Heart right ventricle (tissue), 16 donors: ENCODE measurements around the gene EZR. TPM values are rescaled to one million over a fixed set of nuclear protein-coding genes. Genes with fewer than 3 reads are reported as not detected.
A peak's percentile ranks its signal among the peaks of the same experiment; 100 is the strongest.

Experiments
- ATAC-seq, 8 donors: fragments of 200-7000 bp; cut with Tn5 transposase; one replicate each; pipeline ENCODE4 v1.9.1; 2020; ENCODE audit warnings: mild to moderate bottlenecking in 8 of 8, moderate library complexity in 8 of 8, moderate number of reproducible peaks in 1 of 8
- DNase-seq, 2 donors: peaks; one replicate each; pipeline ENCODE4 v3.0.0-alpha.2; 2020
- H3K27ac ChIP-seq, 10 donors: fragments of 200-600 bp; sonication (generic) in 2 of 10; one replicate each; pipeline versions ENCODE4 v1.5.0 to v1.8.0; 2020 to 2022; ENCODE audit warnings: mild to moderate bottlenecking in 3 of 10
- H3K27me3 ChIP-seq, 7 donors: fragments of 200-600 bp; one replicate each; pipeline ENCODE4 v1.8.0; 2021 to 2022; ENCODE audit warnings: mild to moderate bottlenecking in 2 of 7
- H3K36me3 ChIP-seq, 9 donors: fragments of 200-600 bp; sonication (generic) in 1 of 9; one replicate each; pipeline versions ENCODE4 v1.5.0 to v1.8.0; 2020 to 2022; ENCODE audit warnings: mild to moderate bottlenecking in 2 of 9
- H3K4me1 ChIP-seq, 9 donors: fragments of 200-600 bp; sonication (generic) in 1 of 9; one replicate each; pipeline versions ENCODE4 v1.5.0 to v1.8.0; 2020 to 2022; ENCODE audit warnings: mild to moderate bottlenecking in 4 of 9
- H3K4me3 ChIP-seq, 10 donors: fragments of 200-600 bp; sonication (generic) in 2 of 10; one replicate each; pipeline versions ENCODE4 v1.5.0 to v1.8.0; 2020 to 2022; ENCODE audit warnings: mild to moderate bottlenecking in 7 of 10, moderate library complexity in 2 of 10
- H3K9me3 ChIP-seq, 11 donors: fragments of 200-600 bp in 10 of 11; sonication (generic) in 2 of 11; one replicate each; pipeline versions ENCODE4 v1.5.0 to v1.8.0; 2013 to 2022; ENCODE audit warnings: mild to moderate bottlenecking in 2 of 11, control low read depth in 1 of 11, moderate library complexity in 1 of 11
- CTCF ChIP-seq, 9 donors: fragments of 200-600 bp; sonication (generic) in 2 of 9; IDR thresholded peaks; one replicate each; pipeline versions ENCODE4 v1.5.0 to v1.8.0; 2021 to 2022; ENCODE audit warnings: antibody characterized with exemption in 9 of 9, mild to moderate bottlenecking in 5 of 9, moderate library complexity in 1 of 9
- WGBS, 2 donors: extraction: QIAGEN DNeasy Blood & Tissue Kit; methylation state at CpG; one replicate each; pipeline ENCODE4 v1.1.7; 2013; ENCODE audit warnings: inconsistent platforms in 1 of 2; 5-methylcytosine and 5-hydroxymethylcytosine counted together
- intact Hi-C, 10 donors: fragments of 100-400 bp; cut with DNase I; formaldehyde crosslinking; loops; one replicate each; pipeline versions ENCODE4 v1.11.1 to v1.14.2; 2022
- polyA plus RNA-seq, 2 donors: library from polyadenylated mRNA; stranded (reverse); fragments of 200-250 nt; gene quantifications; one replicate each; pipeline ENCODE4 v1.2.3, GENCODE V29; 2013
- total RNA-seq, 10 donors: library from RNA; stranded (reverse); fragmentation: NEBNext Ultra II Directional in 3 of 10; extraction: Animal tissue kit (Norgen Biotek cat#: 25700) in 3 of 10; gene quantifications; one replicate each; pipeline versions ENCODE4 v1.2.1 to v1.2.4, GENCODE V29; 2021 to 2023
- donor health status: Arrhythmogenic right ventricular cardiomyopathy.
- donor health status: ischemic (EF 13 %, LVEDD 7.1; RV severe dilation, severe dysfunction).
- donor health status: healthy with polysubstance abuse.
- donor health status: DM: no; HTN: yes; CAD: no.
- donor health status: DM: no; HTN: no; CAD: no.
- donor health status: ischemic (EF 25% LVEDD 6.9; RV normal size, moderate dysfunction).
- donor health status: ischemic (EF 25% LVEDD 5.7; RV mildly dilated, moderate dysfunction).
- donor health status: healthy.
- donor health status: DM: yes; HTN: yes; CAD: no.
- donor health status: Ischemic cardiomyopathy.
- donor health status: ischemic (EF 35%, LVEDD 5.7; RV mildly dilated, moderate dysfunction).
- donor health status: nonischemic (EF 11% LVEDD 7.7; RV severe dilation, severe dysfunction).
- donor health status: DM: yes; HTN: yes; CAD: no.
- donor health status: PGD.
- donor health status: ischemic (EF 29% LVEDD 5.4; RV normal size, mild dysfunction).
- donor health status: nonischemic (EF 23%, LVEDD 6.1; RV moderate dilation, normal function).

Gene EZR
- total and polyA plus RNA-seq, 12 donors, result 90.3 to 322 (median 186) TPM

GRCh38 chr6:158798311-158798710, 20.9 kb downstream of the EZR start:
- H3K27me3 ChIP-seq, result no peaks in the 10 kb centered on the region
- no peak for TF ChIP-seq CTCF (IDR thresholded peaks at IDR 0.05)
- intact Hi-C loops, result loop anchor here in 4 of 10 donors (1.0 to 10.0 kb wide), 3 partner anchors 92 to 176 kb away; no protein-coding TSS in a partner anchor
- H3K4me1 ChIP-seq, result peaks cover 12 to 82% (median 68%) of the 10 kb centered on the region in 9 donors
- no peaks in the 10 kb centered on the region for H3K9me3 ChIP-seq
- ATAC-seq (peak in 1 of 8 donors; percentile 27), DNase-seq (no peak)
- H3K27ac ChIP-seq, result peak overlapping the region; percentile 35 to 83 (median 60)
- peaks cover 0 to 8% (median 0%) of the 10 kb centered on the region in 9 donors for H3K36me3 ChIP-seq
- H3K4me3 ChIP-seq, result no peak overlapping the region
- 87 to 92% methylated on average over 8 of the region's 8 CpGs for WGBS, 2 donors

GRCh38 chr6:158797331-158798310, 21.5 kb downstream of the EZR start:
- peaks cover 12 to 82% (median 68%) of the 10 kb centered on the region in 9 donors for H3K4me1 ChIP-seq
- H3K27ac ChIP-seq, result peak overlapping the region; percentile 9 to 83 (median 56)
- 23 to 40% methylated on average over 3 of the region's 3 CpGs for WGBS, 2 donors
- no peak overlapping the region for H3K4me3 ChIP-seq
- no peaks in the 10 kb centered on the region for H3K9me3 ChIP-seq
- H3K27me3 ChIP-seq, result no peaks in the 10 kb centered on the region
- ATAC-seq, result peak in 6 of 8 donors; percentile 13 to 50 (median 34)
- intact Hi-C loops, result loop anchor here in 4 of 10 donors (1.0 to 10.0 kb wide), 3 partner anchors 91 to 177 kb away; no protein-coding TSS in a partner anchor
- H3K36me3 ChIP-seq, result peaks cover 0 to 8% (median 0%) of the 10 kb centered on the region in 9 donors
- DNase-seq, result no peak
- TF ChIP-seq CTCF (IDR thresholded peaks at IDR 0.05), result no peak

GRCh38 chr6:158796353-158796752, 22.8 kb downstream of the EZR start:
- Histone ChIP-seq H3K4me1 (peaks cover 12 to 81% (median 64%) of the 10 kb centered on the region in 9 donors), H3K27ac (peak overlapping the region in 2 of 10 donors; percentile 6 to 83), H3K9me3 (no peaks in the 10 kb centered on the region), H3K36me3 (peaks cover 0 to 8% (median 0%) of the 10 kb centered on the region in 9 donors), H3K4me3 (no peak overlapping the region), H3K27me3 (no peaks in the 10 kb centered on the region)
- TF ChIP-seq CTCF (IDR thresholded peaks at IDR 0.05), result no peak
- intact Hi-C loops, result loop anchor here in 4 of 10 donors (10.0 kb wide), 2 partner anchors 92 to 178 kb away; no protein-coding TSS in a partner anchor
- WGBS, 2 donors, result 78 to 89% methylated on average over 3 of the region's 3 CpGs
- no peak for DNase-seq
- ATAC-seq, result no peak

- no peak for DNase-seq
- H3K27ac ChIP-seq, result no peak overlapping the region
- TF ChIP-seq CTCF (IDR thresholded peaks at IDR 0.05), result no peak
- WGBS, 2 donors, result 83 to 89% methylated on average over 5 of the region's 5 CpGs
- peaks cover 0 to 8% (median 0%) of the 10 kb centered on the region in 9 donors for H3K36me3 ChIP-seq
- peaks cover 12 to 82% (median 60%) of the 10 kb centered on the region in 9 donors for H3K4me1 ChIP-seq
- H3K4me3 ChIP-seq, result no peak overlapping the region
- no peaks in the 10 kb centered on the region for H3K9me3 ChIP-seq
- intact Hi-C loops, result loop anchor here in 4 of 10 donors (10.0 kb wide), 2 partner anchors 91 to 179 kb away; no protein-coding TSS in a partner anchor
- H3K27me3 ChIP-seq, result no peaks in the 10 kb centered on the region
- no peak for ATAC-seq
Observed at GRCh38 chr6:158795516-158795915, 23.7 kb downstream of the EZR start.
